Measurements from ENCODE around the gene RCL1. TPM values are rescaled to one million over a fixed set of nuclear protein-coding genes. Genes with fewer than 3 reads are reported as not detected.
A peak's percentile ranks its signal among the peaks of the same experiment; 100 is the strongest.
"Not testable (repeated sequence)": the region's sequence is repeated elsewhere in the genome, so short reads cannot be mapped to it uniquely, and the experiment has no call there.

Gene RCL1, protein sequence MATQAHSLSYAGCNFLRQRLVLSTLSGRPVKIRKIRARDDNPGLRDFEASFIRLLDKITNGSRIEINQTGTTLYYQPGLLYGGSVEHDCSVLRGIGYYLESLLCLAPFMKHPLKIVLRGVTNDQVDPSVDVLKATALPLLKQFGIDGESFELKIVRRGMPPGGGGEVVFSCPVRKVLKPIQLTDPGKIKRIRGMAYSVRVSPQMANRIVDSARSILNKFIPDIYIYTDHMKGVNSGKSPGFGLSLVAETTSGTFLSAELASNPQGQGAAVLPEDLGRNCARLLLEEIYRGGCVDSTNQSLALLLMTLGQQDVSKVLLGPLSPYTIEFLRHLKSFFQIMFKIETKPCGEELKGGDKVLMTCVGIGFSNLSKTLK
- total RNA-seq (2014; rRNA removed; shearing (Covaris generic); ENCODE audit: low replicate concordance): 5.0 and 7.4 TPM in 2 replicates

DNA sequence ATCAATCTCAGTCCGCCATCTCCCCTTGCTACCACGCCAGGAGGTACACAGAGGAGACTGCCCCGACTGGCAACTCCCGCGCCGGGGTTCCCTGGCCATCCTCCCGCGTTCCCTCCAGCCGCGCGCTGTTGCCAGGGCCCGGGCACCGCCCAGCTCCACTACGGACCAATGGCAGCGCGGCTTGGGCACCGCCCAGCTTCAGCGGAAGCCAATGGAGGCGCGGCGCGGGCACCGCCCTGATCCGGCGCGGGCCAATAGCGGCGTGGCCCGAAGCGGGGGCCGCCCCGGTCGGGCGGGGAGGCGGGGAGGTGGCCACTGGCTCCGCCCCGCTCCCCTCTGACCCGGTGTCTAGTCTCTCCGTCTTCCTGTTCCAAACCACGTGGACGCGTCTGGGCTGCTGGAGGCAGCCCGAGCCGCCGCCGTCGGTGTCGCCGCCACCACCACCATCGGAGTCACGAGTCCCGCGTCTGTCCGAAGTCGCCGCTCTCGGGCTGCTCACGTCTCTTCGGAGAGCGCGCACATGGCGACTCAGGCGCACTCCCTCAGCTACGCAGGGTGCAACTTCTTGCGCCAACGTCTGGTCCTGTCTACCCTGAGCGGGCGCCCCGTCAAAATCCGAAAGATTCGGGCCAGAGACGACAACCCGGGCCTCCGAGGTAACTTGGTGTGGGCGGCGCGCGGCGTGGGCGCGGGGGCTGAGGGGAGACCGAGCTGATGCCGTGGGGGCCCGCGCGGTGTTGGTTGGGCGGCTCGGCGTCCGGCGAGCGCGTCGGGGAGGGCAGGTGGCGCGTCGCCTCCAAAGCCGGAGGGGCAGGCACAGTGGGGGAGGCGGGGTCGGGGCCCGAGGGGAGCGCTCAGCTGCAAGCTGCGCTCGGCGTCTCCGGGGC is at the start of gene RCL1:
Gene RCL1 (plus strand): TSS at position 373 of the 887 bp plus-strand sequence. CDS start 148 bp downstream, at position 521.
- in situ Hi-C loops (cut with HindIII; ENCODE audit: low pct_unique_long_range_greater_than_20kb, low sequenced_read_pairs): no loop called here
- DNase-seq (ENCODE audit: low read depth): peak; percentile 94

DNA sequence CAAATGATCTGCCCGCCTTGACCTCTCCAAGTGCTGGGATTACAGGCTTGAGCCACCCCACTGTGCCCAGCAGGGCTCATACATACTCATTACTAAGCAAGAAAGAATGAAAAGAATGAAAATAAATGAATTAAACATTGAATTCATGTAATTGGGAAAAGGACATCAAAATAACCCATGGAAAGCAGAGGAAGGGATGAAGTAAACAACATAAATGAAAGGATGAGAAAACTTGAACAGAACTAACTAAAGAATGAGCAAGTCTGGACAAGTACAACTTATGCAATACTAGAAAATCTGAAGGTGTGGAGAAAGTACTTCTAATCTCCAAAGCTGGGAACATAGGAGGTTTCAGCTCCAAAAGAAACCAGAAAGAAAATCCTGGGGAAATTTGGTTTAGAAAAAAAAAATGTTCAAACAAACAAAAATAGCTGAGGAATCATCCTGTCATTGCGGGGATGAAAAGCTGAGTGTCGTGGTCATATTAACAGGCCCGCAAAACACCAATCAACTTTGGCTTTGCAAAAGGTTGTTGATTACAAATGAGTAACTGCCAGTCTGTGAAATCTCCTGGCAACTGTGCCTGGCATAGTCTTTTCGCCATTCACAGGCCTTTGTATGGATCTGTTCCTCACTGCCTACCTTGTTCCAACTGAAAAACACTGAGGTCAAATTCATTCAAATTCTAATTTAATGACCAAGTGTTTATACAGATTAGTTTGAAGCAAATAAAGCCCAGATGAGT is 49.4 kb upstream of the RCL1 start:
- no peak for DNase-seq (ENCODE audit: low read depth)
- in situ Hi-C loops (cut with HindIII; ENCODE audit: low pct_unique_long_range_greater_than_20kb, low sequenced_read_pairs): no loop called here

DNA sequence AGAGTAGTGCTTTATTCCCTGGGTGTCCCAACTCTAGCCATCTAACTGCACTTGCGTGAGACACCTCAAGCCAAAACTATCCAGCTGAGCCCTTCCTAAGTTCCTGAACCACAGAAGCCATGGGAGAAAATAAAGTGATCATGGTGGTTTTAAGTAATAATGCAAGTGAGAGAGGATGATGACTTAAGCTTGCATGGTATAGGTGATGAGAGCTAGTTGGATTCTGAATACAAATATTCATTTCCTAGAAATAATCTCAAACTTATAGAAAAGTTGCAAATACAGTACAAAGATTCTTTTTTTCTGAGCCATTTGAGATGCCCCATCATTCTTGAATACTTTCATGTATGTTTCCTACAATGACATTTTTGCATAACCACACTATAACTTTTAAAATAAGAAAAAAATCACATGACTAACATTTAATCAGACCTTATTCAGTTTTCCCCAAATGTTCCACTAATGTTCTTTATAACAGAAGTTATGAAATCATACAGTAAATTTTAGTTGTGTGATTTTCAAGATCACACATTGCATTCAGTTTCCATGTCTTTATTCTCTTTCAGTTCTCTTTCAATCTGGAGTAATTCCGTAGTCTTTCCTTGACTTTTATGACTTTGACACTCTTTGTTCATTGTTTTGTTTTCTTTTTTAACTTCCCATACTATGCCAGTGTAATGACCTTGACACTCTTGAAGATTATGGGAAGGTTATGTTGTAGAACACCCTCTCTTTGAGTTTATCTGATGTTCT is 46.3 kb upstream of the RCL1 start:
- in situ Hi-C loops (cut with HindIII; ENCODE audit: low pct_unique_long_range_greater_than_20kb, low sequenced_read_pairs): no loop called here

GRCh38 chr9:4748612-4749011 is 44.1 kb upstream of the RCL1 start:
- in situ Hi-C loops (cut with HindIII; ENCODE audit: low pct_unique_long_range_greater_than_20kb, low sequenced_read_pairs): no loop called here
- no peak for DNase-seq (ENCODE audit: low read depth)

More for the DNA sequence above, 46.3 kb upstream of the RCL1 start:
- DNase-seq (ENCODE audit: low read depth): no peak

DNA sequence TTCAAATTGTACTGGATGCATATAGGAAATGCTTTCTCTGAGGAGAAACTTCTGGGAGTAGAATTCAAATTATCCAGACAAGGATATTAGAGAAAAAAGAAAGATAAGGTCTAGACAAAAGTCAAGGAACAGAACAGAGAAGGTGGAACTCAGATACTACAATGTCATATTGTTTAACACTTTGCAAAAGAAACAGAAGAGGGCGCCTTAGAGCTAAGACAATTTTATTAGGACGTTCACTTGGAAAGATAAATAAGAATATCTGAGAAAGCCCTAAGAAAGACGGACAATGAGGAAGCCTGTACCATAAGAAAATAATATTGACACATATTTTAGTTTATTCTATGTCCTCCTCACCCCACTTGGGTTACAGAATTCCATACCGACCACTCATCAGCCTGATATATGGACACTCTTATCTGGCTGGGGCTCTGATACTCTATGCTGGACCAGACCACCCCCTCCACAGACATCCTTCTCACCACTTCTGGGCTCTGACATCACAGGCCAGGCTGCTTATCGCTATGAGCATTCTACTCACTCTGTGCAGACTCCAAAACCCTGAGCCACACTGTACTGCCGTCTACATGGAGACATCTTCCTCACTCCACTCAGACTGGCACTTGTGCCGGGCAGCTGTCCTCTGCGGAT is 42.6 kb upstream of the RCL1 start:
- in situ Hi-C loops (cut with HindIII; ENCODE audit: low pct_unique_long_range_greater_than_20kb, low sequenced_read_pairs): no loop called here
- no peak for DNase-seq (ENCODE audit: low read depth)

DNA sequence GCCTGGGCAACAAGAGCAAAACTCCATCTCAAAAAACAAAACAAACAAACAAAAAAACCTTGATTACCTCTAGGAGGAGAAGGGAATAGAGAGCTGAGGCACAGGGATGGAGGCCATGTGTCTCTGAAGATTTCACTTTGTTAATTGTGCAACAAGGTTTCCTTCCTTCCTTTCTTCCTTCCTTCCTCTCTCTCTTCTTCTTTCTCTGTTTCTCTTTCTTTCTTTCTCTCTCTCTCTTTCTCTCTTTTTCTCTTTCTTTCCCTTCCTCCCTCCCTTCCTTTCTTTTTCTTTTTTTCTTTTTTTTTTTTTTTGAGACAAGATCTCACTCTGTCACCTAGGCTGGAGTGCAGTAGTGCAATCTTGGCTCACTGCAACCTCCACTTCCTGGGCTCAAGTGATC is 38.2 kb upstream of the RCL1 start:
- in situ Hi-C loops (cut with HindIII; ENCODE audit: low pct_unique_long_range_greater_than_20kb, low sequenced_read_pairs); DNase-seq (ENCODE audit: low read depth): not testable (repeated sequence)

DNA sequence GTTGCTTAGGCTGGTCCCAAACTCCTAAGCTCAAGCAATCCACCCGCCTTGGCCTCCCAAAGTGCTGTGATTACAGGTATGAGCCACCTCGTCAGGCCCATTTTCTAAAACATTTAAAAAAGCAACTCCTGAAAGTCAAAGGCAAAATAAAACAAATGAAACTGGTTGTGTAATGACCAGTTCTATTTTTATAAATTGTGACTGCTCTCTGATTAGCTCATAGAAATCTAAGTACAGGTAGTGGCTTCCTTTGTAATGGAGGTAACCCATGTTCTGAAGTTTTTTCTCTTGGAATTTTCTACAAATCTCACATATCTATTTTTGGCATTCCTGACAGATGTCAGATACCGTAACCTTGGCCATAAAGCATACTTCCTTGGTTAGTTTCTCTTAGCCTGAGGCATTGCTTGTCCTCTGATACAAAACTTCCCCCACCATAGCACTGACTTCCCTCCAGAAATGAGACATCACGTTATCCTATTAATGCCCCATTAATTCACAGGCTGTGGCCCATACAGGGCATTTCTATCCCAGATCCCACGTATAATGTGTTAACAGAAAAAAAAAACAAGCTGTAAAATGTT is 37.6 kb upstream of the RCL1 start:
- DNase-seq (ENCODE audit: low read depth): no peak
- in situ Hi-C loops (cut with HindIII; ENCODE audit: low pct_unique_long_range_greater_than_20kb, low sequenced_read_pairs): no loop called here

GRCh38 chr9:4756420-4756819 is 36.3 kb upstream of the RCL1 start:
- in situ Hi-C loops (cut with HindIII; ENCODE audit: low pct_unique_long_range_greater_than_20kb, low sequenced_read_pairs): no loop called here
- DNase-seq (ENCODE audit: low read depth): no peak

GRCh38 chr9:4760122-4760521 is 32.6 kb upstream of the RCL1 start:
- no peak for DNase-seq (ENCODE audit: low read depth)
- in situ Hi-C loops (cut with HindIII; ENCODE audit: low pct_unique_long_range_greater_than_20kb, low sequenced_read_pairs): no loop called here

- peak; percentile 48 for DNase-seq (ENCODE audit: low read depth)
- in situ Hi-C loops (cut with HindIII; ENCODE audit: low pct_unique_long_range_greater_than_20kb, low sequenced_read_pairs): no loop called here
These were observed 30.4 kb upstream of the RCL1 start for GRCh38 chr9:4762108-4762885.

GRCh38 chr9:4762886-4763541 is 29.7 kb upstream of the RCL1 start:
- DNase-seq (ENCODE audit: low read depth): no peak
- in situ Hi-C loops (cut with HindIII; ENCODE audit: low pct_unique_long_range_greater_than_20kb, low sequenced_read_pairs): no loop called here

DNA sequence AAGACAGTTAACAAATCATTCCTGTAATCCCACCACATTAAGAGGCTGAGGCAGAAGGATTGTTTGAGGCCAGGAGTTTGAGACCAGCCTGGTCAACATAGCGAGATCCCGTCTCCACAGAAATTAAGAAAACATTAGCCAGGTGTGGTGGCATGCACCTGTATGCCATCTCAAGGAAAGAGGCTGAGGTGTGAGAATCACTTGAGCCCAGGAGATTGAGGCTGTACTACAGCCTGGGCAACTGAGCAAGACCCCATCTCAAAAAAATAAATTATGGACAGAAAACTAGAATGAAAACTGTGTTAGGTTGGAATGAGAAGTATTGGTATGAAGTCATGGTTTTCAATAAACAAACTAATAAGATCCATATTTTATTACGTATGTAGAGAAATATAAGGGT is 28.7 kb upstream of the RCL1 start:
- in situ Hi-C loops (cut with HindIII; ENCODE audit: low pct_unique_long_range_greater_than_20kb, low sequenced_read_pairs): no loop called here
- DNase-seq (ENCODE audit: low read depth): no peak

- DNase-seq (ENCODE audit: low read depth): no peak
- in situ Hi-C loops (cut with HindIII; ENCODE audit: low pct_unique_long_range_greater_than_20kb, low sequenced_read_pairs): no loop called here
These were observed 24.1 kb upstream of the RCL1 start for GRCh38 chr9:4768681-4769080.

GRCh38 chr9:4769321-4770080 is 23.2 kb upstream of the RCL1 start:
- DNase-seq (ENCODE audit: low read depth): no peak
- in situ Hi-C loops (cut with HindIII; ENCODE audit: low pct_unique_long_range_greater_than_20kb, low sequenced_read_pairs): no loop called here

GRCh38 chr9:4771788-4772187 is 21.0 kb upstream of the RCL1 start:
- in situ Hi-C loops (cut with HindIII; ENCODE audit: low pct_unique_long_range_greater_than_20kb, low sequenced_read_pairs): no loop called here
- no peak for DNase-seq (ENCODE audit: low read depth)
